ENCODE data around the gene ELF4.
A peak's percentile ranks its signal among the peaks of the same experiment; 100 is the strongest.

ELF4 gene

GRCh38 chrX:130083656-130084382 is 26.5 kb downstream of the ELF4 start:
- Histone ChIP-seq H3K9ac (ENCODE audit: low read length) (no peak overlapping the region), H3K4ac (ENCODE audit: low read depth in 1 of 2, low read length in 2 of 2) (no peak overlapping the region), H3K14ac (ENCODE audit: low read length in 2 of 2) (no peak overlapping the region), H3K4me1 (ENCODE audit: control insufficient read depth, insufficient read depth, low read depth, low read length) (peaks cover 38% of the 10 kb centered on the region), H3K4me3 (ENCODE audit: insufficient read depth in 1 of 2, low read depth in 1 of 2, low read length in 2 of 2) (no peak overlapping the region), H4K8ac (ENCODE audit: low read length) (no peak overlapping the region), H3K79me1 (replicated peaks; ENCODE audit: low read length, poor library complexity, severe bottlenecking) (peaks cover 9% of the 10 kb centered on the region), H3K36me3 (ENCODE audit: control insufficient read depth in 1 of 2, insufficient read depth in 2 of 2, low read depth in 1 of 2, low read length in 2 of 2) (peaks cover 5 to 39% of the 10 kb centered on the region in 2 experiments), H3K27me3 (ENCODE audit: control insufficient read depth in 1 of 2, insufficient read depth in 1 of 2, low read length in 2 of 2) (peaks cover 0 to 12% of the 10 kb centered on the region in 2 experiments), H2AK5ac (ENCODE audit: low read length, severe bottlenecking) (no peak overlapping the region), H3K9me3 (ENCODE audit: control insufficient read depth, low read length) (no peaks in the 10 kb centered on the region), H2BK5ac (ENCODE audit: low read depth, low read length, poor library complexity, severe bottlenecking) (no peak overlapping the region), H2BK12ac (ENCODE audit: low read length in 2 of 2) (no peak overlapping the region), H3K23ac (ENCODE audit: low read length in 2 of 2) (no peak overlapping the region), H3K27ac (ENCODE audit: low read length, poor library complexity, severe bottlenecking) (no peak overlapping the region), H4K91ac (ENCODE audit: low read length) (no peak overlapping the region), H3K4me2 (ENCODE audit: low read length, poor library complexity, severe bottlenecking) (no peak overlapping the region), H3K18ac (ENCODE audit: low read depth in 1 of 2, low read length in 2 of 2) (no peak overlapping the region), H2BK120ac (ENCODE audit: low read depth, low read length) (no peak overlapping the region), H2AFZ (ENCODE audit: low read depth, low read length) (no peak overlapping the region), H2BK15ac (ENCODE audit: low read depth, poor library complexity, severe bottlenecking) (no peak overlapping the region)
- no peak for DNase-seq
- 97% methylated on average over 15 of the region's 15 CpGs for WGBS

GRCh38 chrX:130083107-130083490 is 27.2 kb downstream of the ELF4 start:
- H3K79me1 ChIP-seq (replicated peaks; ENCODE audit: low read length, poor library complexity, severe bottlenecking): peaks cover 9% of the 10 kb centered on the region
- no peak overlapping the region for H3K4ac ChIP-seq (ENCODE audit: low read depth in 1 of 2, low read length in 2 of 2)
- no peaks in the 10 kb centered on the region for H3K9me3 ChIP-seq (ENCODE audit: control insufficient read depth, low read length)
- H3K4me1 ChIP-seq (ENCODE audit: control insufficient read depth, insufficient read depth, low read depth, low read length): peaks cover 38% of the 10 kb centered on the region
- no peak overlapping the region for H3K23ac ChIP-seq (ENCODE audit: low read length in 2 of 2)
- peaks cover 5 to 37% of the 10 kb centered on the region in 2 experiments for H3K36me3 ChIP-seq (ENCODE audit: control insufficient read depth in 1 of 2, insufficient read depth in 2 of 2, low read depth in 1 of 2, low read length in 2 of 2)
- no peak overlapping the region for H3K4me3 ChIP-seq (ENCODE audit: insufficient read depth in 1 of 2, low read depth in 1 of 2, low read length in 2 of 2)
- H3K4me2 ChIP-seq (ENCODE audit: low read length, poor library complexity, severe bottlenecking): no peak overlapping the region
- H2AK5ac ChIP-seq (ENCODE audit: low read length, severe bottlenecking): no peak overlapping the region
- no peak overlapping the region for H3K14ac ChIP-seq (ENCODE audit: low read length in 2 of 2)
- 52% methylated on average over 5 of the region's 7 CpGs for WGBS
- H2BK15ac ChIP-seq (ENCODE audit: low read depth, poor library complexity, severe bottlenecking): no peak overlapping the region
- H4K8ac ChIP-seq (ENCODE audit: low read length): no peak overlapping the region
- DNase-seq: no peak
- no peak overlapping the region for H3K18ac ChIP-seq (ENCODE audit: low read depth in 1 of 2, low read length in 2 of 2)
- no peak overlapping the region for H4K91ac ChIP-seq (ENCODE audit: low read length)
- H3K27me3 ChIP-seq (ENCODE audit: control insufficient read depth in 1 of 2, insufficient read depth in 1 of 2, low read length in 2 of 2): peaks cover 0 to 12% of the 10 kb centered on the region in 2 experiments
- peak overlapping the region; percentile 34 for H2BK120ac ChIP-seq (ENCODE audit: low read depth, low read length)
- no peak overlapping the region for H2AFZ ChIP-seq (ENCODE audit: low read depth, low read length)
- H3K27ac ChIP-seq (ENCODE audit: low read length, poor library complexity, severe bottlenecking): no peak overlapping the region
- no peak overlapping the region for H2BK5ac ChIP-seq (ENCODE audit: low read depth, low read length, poor library complexity, severe bottlenecking)
- H2BK12ac ChIP-seq (ENCODE audit: low read length in 2 of 2): no peak overlapping the region
- no peak overlapping the region for H3K9ac ChIP-seq (ENCODE audit: low read length)

- Histone ChIP-seq H3K36me3 (ENCODE audit: control insufficient read depth in 1 of 2, insufficient read depth in 2 of 2, low read depth in 1 of 2, low read length in 2 of 2) (peaks cover 5 to 37% of the 10 kb centered on the region in 2 experiments), H2BK5ac (ENCODE audit: low read depth, low read length, poor library complexity, severe bottlenecking) (no peak overlapping the region), H2AK5ac (ENCODE audit: low read length, severe bottlenecking) (no peak overlapping the region), H3K79me1 (replicated peaks; ENCODE audit: low read length, poor library complexity, severe bottlenecking) (peaks cover 9% of the 10 kb centered on the region), H3K4me3 (ENCODE audit: insufficient read depth in 1 of 2, low read depth in 1 of 2, low read length in 2 of 2) (peak overlapping the region in 1 of 2 experiments; percentile 64), H3K4me1 (ENCODE audit: control insufficient read depth, insufficient read depth, low read depth, low read length) (peaks cover 38% of the 10 kb centered on the region), H3K4ac (ENCODE audit: low read depth in 1 of 2, low read length in 2 of 2) (no peak overlapping the region), H4K91ac (ENCODE audit: low read length) (peak overlapping the region; percentile 61), H4K8ac (ENCODE audit: low read length) (peak overlapping the region; percentile 77), H3K9me3 (ENCODE audit: control insufficient read depth, low read length) (no peaks in the 10 kb centered on the region), H3K27ac (ENCODE audit: low read length, poor library complexity, severe bottlenecking) (no peak overlapping the region), H3K18ac (ENCODE audit: low read depth in 1 of 2, low read length in 2 of 2) (peak overlapping the region; percentile 44 to 75), H3K27me3 (ENCODE audit: control insufficient read depth in 1 of 2, insufficient read depth in 1 of 2, low read length in 2 of 2) (peaks cover 0 to 12% of the 10 kb centered on the region in 2 experiments), H3K14ac (ENCODE audit: low read length in 2 of 2) (no peak overlapping the region), H3K23ac (ENCODE audit: low read length in 2 of 2) (no peak overlapping the region), H3K9ac (ENCODE audit: low read length) (peak overlapping the region; percentile 62), H2BK120ac (ENCODE audit: low read depth, low read length) (peak overlapping the region; percentile 34), H3K4me2 (ENCODE audit: low read length, poor library complexity, severe bottlenecking) (no peak overlapping the region), H2BK15ac (ENCODE audit: low read depth, poor library complexity, severe bottlenecking) (no peak overlapping the region), H2BK12ac (ENCODE audit: low read length in 2 of 2) (peak overlapping the region in 1 of 2 experiments; percentile 15), H2AFZ (ENCODE audit: low read depth, low read length) (no peak overlapping the region)
- whole genome bisulfite sequencing: 67% methylated on average over 9 of the region's 28 CpGs
- peak; percentile 46 for DNase-seq
Measured at GRCh38 chrX:130082244-130083106, 27.8 kb downstream of the ELF4 start.
